Stimulated activated CD8-positive, alpha-beta memory T cell treated with anti-CD3 and anti-CD28 coated beads, Interleukin-15, amount 100 ng/mL, for 1 hour (primary cell): ENCODE results near the gene PLXNA3.

Source experiments
- DNase-seq: peaks from one replicate; pipeline ENCODE4 v3.0.0-alpha.2; 2020; ENCODE audit warnings: low read depth

PLXNA3 gene

GRCh38 chrX:154458116-154458953, at the start of gene PLXNA3:
TSS of gene PLXNA3 (plus strand) at chrX:154458281. CDS start at chrX:154460184, 1,903 bp downstream.
- no peak for DNase-seq

DNA sequence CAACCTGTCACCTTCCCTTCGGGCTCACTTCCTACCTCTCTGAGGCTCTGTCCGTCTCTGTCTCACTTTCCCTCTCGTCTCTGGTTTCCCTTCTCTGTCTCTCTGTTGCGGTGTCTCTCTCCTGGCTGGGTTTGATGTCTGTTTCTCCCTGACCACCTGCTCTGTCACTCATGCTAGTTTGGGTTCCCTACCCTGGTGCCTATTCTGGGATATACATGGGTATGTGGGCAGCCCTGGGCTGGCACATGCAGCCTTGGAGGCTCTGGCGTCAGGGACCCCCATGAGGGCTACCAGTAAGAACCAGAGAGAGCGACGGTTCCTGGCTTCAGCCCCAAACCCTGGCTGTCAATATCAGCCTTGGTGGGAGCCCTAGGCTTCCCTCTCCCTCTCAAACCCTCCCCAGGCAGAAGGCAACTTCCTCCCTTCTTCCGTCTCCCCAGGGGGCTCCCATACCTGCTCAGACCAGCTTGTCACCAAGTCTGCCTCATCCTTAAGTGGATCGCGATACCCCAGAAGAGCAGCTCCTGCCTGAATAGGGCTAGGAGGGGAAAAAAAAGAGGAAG, 49.3 kb upstream of the PLXNA3 start:
- no peak for DNase-seq

DNA sequence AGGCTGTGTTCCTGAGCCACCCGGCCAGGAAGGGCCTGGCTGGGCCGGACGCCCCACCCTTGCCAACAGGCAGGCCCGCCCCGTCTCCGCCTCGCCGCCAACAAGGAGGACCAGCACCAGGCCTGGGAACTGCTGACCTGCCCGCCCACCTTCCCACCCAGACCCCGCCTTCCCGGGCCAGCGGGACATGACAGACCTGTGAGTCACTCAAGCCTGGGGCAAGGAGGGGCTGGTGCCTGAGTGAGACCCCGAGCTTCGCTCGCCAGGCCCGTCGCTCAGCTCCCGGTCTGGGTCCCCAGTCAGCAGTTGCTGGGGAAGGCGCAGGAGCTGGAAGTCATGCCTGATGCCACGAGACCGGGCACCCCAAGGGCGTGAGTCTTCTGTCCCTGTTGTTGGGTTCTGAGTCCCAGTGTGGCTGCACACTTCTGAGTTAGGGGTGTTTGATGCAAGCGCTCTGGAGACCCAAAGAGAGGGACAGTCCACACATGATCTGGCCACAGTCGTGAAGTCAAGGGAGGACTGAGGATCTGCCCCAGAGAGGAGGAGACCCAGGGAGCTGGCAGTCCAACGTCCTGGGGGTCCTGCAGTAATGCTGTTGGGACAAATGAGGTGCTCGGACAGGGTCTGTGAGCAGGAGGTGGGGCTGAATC, 48.7 kb upstream of the PLXNA3 start, which contains the start of gene DNASE1L1:
Gene DNASE1L1, minus strand, starts transcription at position 33 of the 650 bp plus-strand sequence. CDS start 3,686 bp downstream, outside the sequence.
- no peak for DNase-seq

GRCh38 chrX:154411981-154412340, 46.1 kb upstream of the PLXNA3 start:
- no peak for DNase-seq

DNA sequence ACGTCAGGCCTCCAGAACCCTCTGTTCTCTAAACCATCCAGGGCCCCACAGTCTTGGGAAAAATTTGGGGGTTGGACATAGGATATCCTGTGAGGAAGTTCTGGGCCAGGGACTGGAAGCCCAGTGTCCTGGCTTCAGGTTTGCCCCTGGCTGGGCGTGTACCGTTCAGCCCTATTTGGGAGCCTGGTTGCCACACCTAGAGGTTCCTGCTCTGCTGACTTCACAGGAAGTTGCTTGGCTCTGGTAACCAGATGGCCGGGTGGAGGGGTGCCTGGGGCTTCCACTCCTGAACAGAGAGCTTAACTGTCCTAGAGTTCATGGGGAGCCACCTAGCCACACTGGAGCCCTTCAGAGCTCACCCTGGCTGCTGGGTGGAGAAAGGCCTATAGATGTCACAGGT, 45.6 kb upstream of the PLXNA3 start:
- DNase-seq: no peak

GRCh38 chrX:154413142-154413541, 44.9 kb upstream of the PLXNA3 start:
- no peak for DNase-seq

- no peak for DNase-seq
Observed at GRCh38 chrX:154417157-154417556, 40.9 kb upstream of the PLXNA3 start.

DNA sequence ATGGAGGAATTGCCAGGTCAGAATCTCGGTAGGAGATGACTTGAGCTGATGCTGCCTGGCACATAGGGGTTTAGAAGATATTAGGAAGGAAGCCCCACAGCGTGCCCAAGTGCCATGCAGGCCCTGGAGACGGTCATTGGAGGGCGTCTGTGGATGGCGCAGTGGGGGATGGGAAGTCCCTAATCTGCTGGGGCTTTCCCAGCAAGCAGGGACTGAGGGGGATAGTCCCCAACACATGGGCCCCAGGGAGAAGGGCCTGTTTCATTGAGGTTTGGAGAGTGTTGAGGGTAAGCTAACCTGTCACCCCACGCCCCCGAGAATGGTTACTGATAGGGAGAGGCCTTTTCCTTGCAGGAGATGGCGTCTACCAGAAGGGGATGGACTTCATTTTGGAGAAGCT, 38.9 kb upstream of the PLXNA3 start:
- DNase-seq: no peak

- DNase-seq: no peak
Observed at GRCh38 chrX:154419688-154420401, 38.2 kb upstream of the PLXNA3 start.

DNA sequence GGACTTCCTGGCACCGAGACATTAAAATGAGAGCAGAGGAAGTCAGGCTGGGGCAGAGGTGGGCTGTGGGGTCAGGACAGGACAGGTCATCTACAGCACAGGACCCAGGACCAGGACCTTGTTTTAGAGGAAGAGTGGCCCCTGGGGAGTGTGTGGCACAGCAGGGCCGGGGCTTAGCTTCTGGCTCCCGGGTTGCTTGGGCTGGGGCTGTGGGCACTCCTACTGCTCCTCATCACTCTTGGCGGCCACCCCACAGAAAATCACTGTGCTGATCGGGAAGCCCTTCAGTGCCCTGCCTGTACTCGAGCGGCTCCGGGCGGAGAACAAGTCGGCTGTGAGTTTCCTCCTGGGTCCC, 37.7 kb upstream of the PLXNA3 start:
- no peak for DNase-seq

DNA sequence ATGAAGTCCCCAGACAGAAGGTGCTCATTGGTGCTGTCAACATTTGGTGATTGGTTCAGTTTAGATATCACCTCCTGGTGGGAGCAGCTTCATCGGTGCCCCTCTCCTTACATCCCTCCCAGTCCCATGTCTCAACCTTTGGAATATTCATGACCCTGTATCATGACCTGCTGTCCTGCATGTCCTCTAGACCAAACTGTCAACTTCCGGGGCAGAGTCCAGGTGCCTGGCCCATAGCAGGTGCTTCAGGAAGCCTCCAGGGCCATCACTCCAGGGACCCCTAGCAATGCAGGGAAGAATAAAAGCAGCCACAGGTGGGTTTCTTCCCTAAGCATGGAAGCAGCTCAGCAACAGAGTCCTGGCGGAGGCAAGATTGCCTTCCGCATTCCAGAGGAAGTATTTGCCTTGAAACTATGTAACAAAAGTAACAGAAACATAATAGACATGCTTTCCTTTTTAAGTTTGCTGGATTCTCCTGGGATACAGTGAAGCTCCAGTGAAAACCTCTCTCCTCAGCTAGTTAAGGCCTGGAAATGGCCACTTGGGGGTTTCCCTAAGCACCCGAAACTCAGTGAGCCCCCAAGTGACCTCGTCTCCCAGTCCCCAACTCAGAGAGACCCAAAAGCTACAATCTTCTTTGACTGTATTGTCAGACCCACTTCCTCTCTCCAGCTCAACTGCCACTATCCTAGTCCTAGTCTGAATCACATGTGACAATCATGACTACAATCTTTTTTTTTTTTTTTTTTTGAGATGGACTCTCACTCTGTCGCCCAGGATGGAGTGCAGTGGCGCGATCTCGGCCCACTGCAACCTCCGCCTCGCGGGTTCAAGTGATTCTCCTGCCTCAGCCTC, 30.9 kb upstream of the PLXNA3 start:
- DNase-seq: no peak

- peak; percentile 67 for DNase-seq
Observed at GRCh38 chrX:154428176-154429171, 29.6 kb upstream of the PLXNA3 start, which contains the start of gene ATP6AP1. TSS of gene ATP6AP1 (plus strand) at chrX:154428677. CDS start at chrX:154428693, 16 bp downstream.

- DNase-seq: no peak
Observed at GRCh38 chrX:154429711-154430110, 28.4 kb upstream of the PLXNA3 start.

- no peak for DNase-seq
Observed at GRCh38 chrX:154430479-154430878, 27.6 kb upstream of the PLXNA3 start.

- no peak for DNase-seq
Observed at GRCh38 chrX:154430916-154431315, 27.2 kb upstream of the PLXNA3 start.

DNA sequence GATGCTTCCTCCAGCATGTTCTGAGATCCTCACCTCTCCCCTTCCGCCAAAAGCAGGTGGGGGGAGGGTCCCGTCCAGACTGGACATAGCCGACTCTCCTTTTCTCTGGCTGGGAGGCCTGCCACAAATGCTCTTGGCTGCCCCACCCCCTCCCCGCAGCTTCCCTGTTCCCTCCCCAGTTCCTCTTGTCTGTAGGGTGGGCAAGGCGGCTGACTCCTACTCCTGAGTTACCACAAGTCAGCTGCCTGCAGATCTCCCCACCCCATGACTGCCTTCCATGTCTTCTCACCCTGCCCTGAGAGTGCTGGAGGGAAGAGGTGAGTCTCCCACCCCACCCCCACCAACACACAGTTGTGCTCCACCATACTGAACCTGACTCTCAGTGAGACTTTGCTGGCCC, 26.7 kb upstream of the PLXNA3 start:
- DNase-seq: no peak

GRCh38 chrX:154432210-154432609, 25.9 kb upstream of the PLXNA3 start:
- no peak for DNase-seq

GRCh38 chrX:154433605-154434004, 24.5 kb upstream of the PLXNA3 start:
- DNase-seq: no peak

DNA sequence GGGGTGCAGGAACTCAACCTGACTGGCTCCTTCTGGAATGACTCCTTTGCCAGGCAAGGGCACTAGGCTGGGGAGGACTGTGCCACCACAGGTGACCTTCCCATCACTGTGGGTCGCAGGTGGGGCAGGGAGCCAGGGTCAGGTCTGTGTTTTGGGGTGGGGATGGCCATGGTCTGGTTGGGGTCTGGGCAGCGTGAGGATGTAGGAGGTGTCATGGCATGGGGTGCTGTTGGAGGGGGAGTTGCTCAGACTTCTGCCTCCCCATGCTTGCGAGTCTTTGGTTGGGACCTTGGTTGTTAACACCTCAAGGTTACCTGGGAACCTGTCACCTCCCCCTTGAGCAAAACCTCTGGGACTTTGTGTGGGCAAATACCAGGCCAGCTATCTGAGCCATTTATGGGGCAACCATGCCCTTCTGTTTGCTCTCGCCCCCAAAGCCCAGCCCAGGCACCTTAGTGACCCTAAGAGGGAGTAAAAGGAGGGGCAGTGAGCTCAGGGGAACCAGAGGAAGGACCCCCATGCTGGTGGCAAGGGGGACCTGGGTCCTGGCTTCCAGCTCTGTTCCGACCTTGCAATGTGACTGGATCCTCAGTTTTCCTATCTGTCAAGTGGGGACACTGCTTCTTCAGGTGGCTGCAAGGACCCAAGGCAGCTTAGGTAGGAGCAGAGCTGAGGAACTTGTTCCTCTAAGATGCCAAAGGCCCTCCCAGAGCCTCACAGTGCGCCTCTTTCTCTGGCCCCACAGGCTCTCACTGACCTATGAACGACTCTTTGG, 23.5 kb upstream of the PLXNA3 start:
- no peak for DNase-seq
